Esophagus muscularis mucosa (tissue), 4 donors: ENCODE measurements around the gene PSD4. TPM values are rescaled to one million over a fixed set of nuclear protein-coding genes. Genes with fewer than 3 reads are reported as not detected.
"Not testable (repeated sequence)": the region's sequence is repeated elsewhere in the genome, so short reads cannot be mapped to it uniquely, and the experiment has no call there.

ENCODE experiments used
- DNase-seq: peaks from one replicate; pipeline ENCODE4 v3.0.0-alpha.2; 2017; ENCODE audit errors: extremely low spot score
- H3K27ac ChIP-seq, 4 donors: fragments of 200-600 bp; sonication (generic); replicated peaks in 1 of 4; 1 replicate in 3 of 4; 2 replicates in 1 of 4; pipeline ENCODE4 v1.5.1; 2016 to 2019; ENCODE audit warnings: mild to moderate bottlenecking in 1 of 4
- H3K27me3 ChIP-seq, 4 donors: fragments of 200-600 bp; sonication (generic); one replicate each; pipeline versions ENCODE4 v1.5.1 to v1.6.0; 2016 to 2019
- H3K36me3 ChIP-seq, 4 donors: fragments of 200-600 bp; sonication (generic); one replicate each; pipeline ENCODE4 v1.5.1; 2016 to 2019
- H3K4me1 ChIP-seq, 4 donors: fragments of 200-600 bp; sonication (generic); one replicate each; pipeline ENCODE4 v1.5.1; 2016 to 2019
- H3K4me3 ChIP-seq, 4 donors: fragments of 200-600 bp; sonication (generic); 1 replicate in 2 of 4; 2 replicates in 2 of 4; pipeline ENCODE4 v1.5.1; 2016 to 2019; ENCODE audit warnings: mild to moderate bottlenecking in 4 of 4, moderate library complexity in 1 of 4
- H3K9me3 ChIP-seq, 4 donors: fragments of 200-600 bp; sonication (generic); 1 replicate in 3 of 4; 2 replicates in 1 of 4; pipeline ENCODE4 v1.5.1; 2016 to 2019
- EP300 ChIP-seq: sonication (generic); formaldehyde crosslinking; IDR thresholded peaks from one replicate; pipeline ENCODE4 v1.6.1; 2017; ENCODE audit warnings: antibody characterized with exemption
- POLR2A ChIP-seq: fragments of 450-650 bp; IDR thresholded peaks from one replicate; pipeline ENCODE4 v1.6.1; 2017; ENCODE audit warnings: antibody characterized with exemption, moderate library complexity, mild to moderate bottlenecking, low read depth
- POLR2AphosphoS5 ChIP-seq, 2 donors: sonication (generic); formaldehyde crosslinking; IDR thresholded peaks; one replicate each; pipeline ENCODE4 v1.6.1; 2017; ENCODE audit warnings: antibody characterized with exemption in 2 of 2
- WGBS: methylation state at CpG from one replicate; pipeline ENCODE4 v1.1.5; 2018; 5-methylcytosine and 5-hydroxymethylcytosine counted together
- intact Hi-C: fragments of 100-400 bp; cut with DNase I; formaldehyde crosslinking; loops from one replicate; pipeline ENCODE4 v1.15.1; 2023
- total RNA-seq, 4 donors: library from RNA; depleted of rRNA; stranded (reverse); fragments of >200 nt; gene quantifications; one replicate each; pipeline versions ENCODE4 v1.1.0 to v1.2.1, GENCODE V29; 2016
- TF ChIP-seq, protein P1 (sequence below), 3 experiments: fragments of 200-600 bp in 2 of 3; fragments of 450-650 bp in 1 of 3; sonication (generic) in 2 of 3; IDR thresholded peaks; one replicate each; pipeline ENCODE4 v1.5.1; 2017 to 2019; ENCODE audit warnings: antibody characterized with exemption in 3 of 3, mild to moderate bottlenecking in 2 of 3, moderate library complexity in 1 of 3

The PSD4 gene
- total RNA-seq, 4 donors from 2014 or later, result 3.1 to 4.6 (median 3.6) TPM

DNA sequence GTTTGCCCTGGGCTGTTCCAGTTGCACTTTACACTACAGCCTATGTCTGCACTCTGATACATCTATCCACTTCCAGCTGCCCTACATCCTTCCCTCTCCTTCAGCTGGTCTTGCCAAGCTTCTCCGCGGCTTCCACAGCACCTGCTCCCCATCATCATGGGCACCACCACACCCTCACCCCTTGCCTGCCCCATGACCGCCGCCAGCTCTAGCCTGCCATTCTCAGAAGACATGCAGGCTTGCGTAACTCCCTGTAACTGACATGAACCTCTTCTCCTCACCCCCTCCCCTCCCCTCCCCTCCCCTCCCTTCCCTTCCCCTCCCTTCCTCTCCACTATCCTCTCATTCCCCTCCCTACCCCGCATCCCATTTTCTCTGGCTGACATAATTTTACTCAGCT is 59.0 kb downstream of the PSD4 start:
- intact Hi-C loops, result no loop called here
- Histone ChIP-seq H3K9me3 (no peaks in the 10 kb centered on the region), H3K36me3 (no peaks in the 10 kb centered on the region), H3K27ac (no peak overlapping the region), H3K4me1 (peaks cover 7 to 14% (median 9%) of the 10 kb centered on the region in 4 donors), H3K4me3 (no peak overlapping the region), H3K27me3 (no peaks in the 10 kb centered on the region)
- no peak for DNase-seq
- TF ChIP-seq, protein P1, sequence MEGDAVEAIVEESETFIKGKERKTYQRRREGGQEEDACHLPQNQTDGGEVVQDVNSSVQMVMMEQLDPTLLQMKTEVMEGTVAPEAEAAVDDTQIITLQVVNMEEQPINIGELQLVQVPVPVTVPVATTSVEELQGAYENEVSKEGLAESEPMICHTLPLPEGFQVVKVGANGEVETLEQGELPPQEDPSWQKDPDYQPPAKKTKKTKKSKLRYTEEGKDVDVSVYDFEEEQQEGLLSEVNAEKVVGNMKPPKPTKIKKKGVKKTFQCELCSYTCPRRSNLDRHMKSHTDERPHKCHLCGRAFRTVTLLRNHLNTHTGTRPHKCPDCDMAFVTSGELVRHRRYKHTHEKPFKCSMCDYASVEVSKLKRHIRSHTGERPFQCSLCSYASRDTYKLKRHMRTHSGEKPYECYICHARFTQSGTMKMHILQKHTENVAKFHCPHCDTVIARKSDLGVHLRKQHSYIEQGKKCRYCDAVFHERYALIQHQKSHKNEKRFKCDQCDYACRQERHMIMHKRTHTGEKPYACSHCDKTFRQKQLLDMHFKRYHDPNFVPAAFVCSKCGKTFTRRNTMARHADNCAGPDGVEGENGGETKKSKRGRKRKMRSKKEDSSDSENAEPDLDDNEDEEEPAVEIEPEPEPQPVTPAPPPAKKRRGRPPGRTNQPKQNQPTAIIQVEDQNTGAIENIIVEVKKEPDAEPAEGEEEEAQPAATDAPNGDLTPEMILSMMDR (IDR thresholded peaks at IDR 0.05), result no peak
- TF ChIP-seq POLR2AphosphoS5 (IDR thresholded peaks at IDR 0.05) (no peak), POLR2A (no peak), EP300 (no peak)
- 77% methylated on average over 6 of the region's 6 CpGs for WGBS

DNA sequence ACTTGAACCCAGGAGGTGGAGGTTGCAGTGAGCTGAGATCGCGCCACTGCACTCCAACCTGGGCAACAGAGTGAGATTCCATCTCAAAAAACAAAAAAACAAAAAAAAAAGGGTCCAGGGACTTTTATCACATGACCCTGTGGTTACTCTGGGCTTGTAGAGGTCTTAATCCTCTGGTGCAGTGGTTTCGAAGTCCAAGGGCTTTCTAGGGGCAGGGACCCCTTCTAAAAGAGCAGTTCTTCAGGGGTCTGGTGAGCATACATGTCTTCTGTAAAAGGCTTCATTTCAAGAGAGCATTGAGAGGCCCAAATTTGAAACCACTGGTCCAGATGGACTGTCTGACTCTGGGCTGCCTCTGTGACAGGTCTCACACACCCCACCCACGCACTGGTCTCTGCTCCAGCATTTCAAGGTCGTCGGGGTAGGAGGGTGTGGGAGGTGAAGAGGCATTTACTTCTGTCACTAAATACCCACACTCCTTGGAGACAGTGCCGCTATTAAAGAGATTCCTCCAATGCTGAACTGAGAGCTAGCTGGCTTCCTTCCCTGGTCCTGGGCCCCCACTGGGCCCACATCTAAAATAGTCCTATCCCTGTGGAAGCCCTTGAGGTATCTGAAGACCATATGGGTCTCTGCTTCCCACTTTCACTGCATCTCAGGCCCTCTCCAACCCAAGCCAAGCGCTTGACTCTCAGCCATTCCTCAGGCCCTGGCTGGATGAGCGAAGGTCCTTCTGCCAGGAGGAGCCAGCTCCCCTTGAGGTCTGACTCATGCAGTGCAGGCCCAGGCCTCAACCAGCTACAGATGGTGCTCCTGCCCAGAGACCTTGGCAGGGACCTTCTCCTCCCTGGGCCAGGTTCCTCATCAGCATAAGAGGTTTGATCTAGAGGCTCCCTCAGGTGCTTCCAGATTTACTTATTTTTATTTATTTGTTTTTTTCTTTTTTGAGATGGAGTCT is 60.1 kb downstream of the PSD4 start:
- WGBS, result 94% methylated on average over 6 of the region's 9 CpGs
- DNase-seq, result no peak
- no peak overlapping the region for H3K27ac ChIP-seq

DNA sequence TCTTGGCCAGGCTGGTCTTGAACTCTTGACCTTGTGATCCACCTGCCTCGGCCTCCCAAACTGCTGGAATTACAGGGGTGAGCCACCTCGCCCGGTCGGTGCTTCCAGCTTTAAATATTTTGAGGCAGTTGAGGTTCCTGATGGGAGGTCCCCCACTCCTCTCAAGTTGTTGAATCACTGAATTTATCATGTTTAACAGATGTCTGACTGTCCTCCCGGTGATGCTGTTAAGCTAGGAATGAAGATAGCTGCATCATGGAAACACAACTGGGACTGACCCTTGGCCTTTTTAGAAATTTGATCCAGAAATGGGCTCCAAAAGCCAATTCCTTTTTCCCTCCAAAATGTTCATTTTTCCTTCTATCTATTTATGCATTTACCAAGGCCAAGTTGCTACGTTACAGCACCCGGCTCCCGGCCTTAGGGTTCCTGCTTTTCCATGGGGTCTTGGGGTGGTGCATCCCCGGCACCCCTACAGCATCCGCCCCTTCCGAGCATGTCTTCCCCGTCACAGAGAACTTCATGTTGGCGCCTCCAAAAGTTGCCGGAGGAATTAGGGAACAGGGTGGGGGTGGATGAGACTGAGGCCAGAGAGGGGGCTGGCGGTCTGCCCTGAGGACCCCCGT is 61.1 kb downstream of the PSD4 start:
- TF ChIP-seq, protein P1 (IDR thresholded peaks at IDR 0.05), result no peak
- no peak for TF ChIP-seq POLR2AphosphoS5 (IDR thresholded peaks at IDR 0.05)
- TF ChIP-seq POLR2A, result no peak
- no peak for TF ChIP-seq EP300
- no peak for DNase-seq
- WGBS, result 75% methylated on average over 16 of the region's 16 CpGs
- H3K27ac ChIP-seq, result peak overlapping the region in 3 of 4 donors; percentile 73 to 76 (median 74)
- intact Hi-C loops, result no loop called here
- H3K27me3 ChIP-seq, result no peaks in the 10 kb centered on the region
- no peaks in the 10 kb centered on the region for H3K9me3 ChIP-seq
- peaks cover 12 to 27% (median 20%) of the 10 kb centered on the region in 4 donors for H3K4me1 ChIP-seq
- peak overlapping the region; percentile 53 to 60 (median 56) for H3K4me3 ChIP-seq
- H3K36me3 ChIP-seq, result no peaks in the 10 kb centered on the region

More for the DNA sequence above, 60.1 kb downstream of the PSD4 start:
- no peaks in the 10 kb centered on the region for H3K36me3 ChIP-seq
- intact Hi-C loops, result no loop called here
- no peaks in the 10 kb centered on the region for H3K9me3 ChIP-seq
- H3K4me3 ChIP-seq, result no peak overlapping the region
- peaks cover 7 to 18% (median 11%) of the 10 kb centered on the region in 4 donors for H3K4me1 ChIP-seq
- no peaks in the 10 kb centered on the region for H3K27me3 ChIP-seq
- TF ChIP-seq, protein P1 (IDR thresholded peaks at IDR 0.05), result peak in 1 of 3 experiments; percentile 12
- TF ChIP-seq EP300, result no peak

DNA sequence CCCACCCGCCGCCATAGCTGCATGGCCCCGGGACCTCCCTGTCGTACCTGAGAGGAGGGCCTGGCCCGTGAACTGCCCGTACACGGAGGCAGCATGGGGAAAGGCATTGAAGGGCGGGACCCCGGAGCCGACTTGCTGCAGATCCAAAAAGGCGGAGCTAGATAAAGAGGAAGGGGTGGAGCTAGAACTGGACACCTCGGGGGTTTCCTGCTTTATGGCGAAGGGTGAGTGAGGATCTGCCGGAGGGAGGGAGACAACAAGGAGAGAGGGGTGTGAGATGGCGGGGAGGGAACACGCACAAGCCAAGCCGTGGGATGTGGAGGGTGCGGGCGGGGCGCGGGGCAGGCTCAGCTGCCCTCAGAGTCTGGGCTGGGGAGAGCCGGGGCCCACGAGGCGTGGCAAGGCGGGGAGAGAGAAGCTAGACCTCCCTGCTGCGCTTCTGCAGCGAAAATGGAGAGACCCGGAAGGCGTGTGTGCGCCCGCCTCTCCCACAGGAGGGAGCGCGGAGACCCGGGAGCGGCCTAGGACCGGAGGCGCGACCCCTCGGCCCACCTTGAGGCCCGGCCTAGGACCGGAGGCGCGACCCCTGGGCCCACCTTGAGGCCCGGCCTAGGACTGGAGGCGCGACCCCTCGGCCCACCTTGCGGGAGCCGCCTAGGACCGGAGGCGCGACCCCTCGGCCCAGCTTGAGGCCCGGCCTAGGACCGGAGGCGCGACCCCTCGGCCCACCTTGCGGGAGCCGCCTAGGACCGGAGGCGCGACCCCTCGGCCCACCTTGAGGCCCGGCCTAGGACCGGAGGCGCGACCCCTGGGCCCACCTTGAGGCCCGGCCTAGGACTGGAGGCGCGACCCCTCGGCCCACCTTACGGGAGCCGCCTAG is 61.8 kb downstream of the PSD4 start:
- H3K27me3 ChIP-seq, intact Hi-C loops, H3K9me3 ChIP-seq, DNase-seq, H3K36me3 ChIP-seq: not testable (repeated sequence)
- H3K4me3 ChIP-seq, result peak overlapping the region; percentile 53 to 60 (median 56)
- peak; percentile 56 to 71 for TF ChIP-seq POLR2AphosphoS5 (IDR thresholded peaks at IDR 0.05)
- peaks cover 20 to 35% (median 27%) of the 10 kb centered on the region in 4 donors for H3K4me1 ChIP-seq
- WGBS, result 69% methylated on average over 38 of the region's 74 CpGs
- H3K27ac ChIP-seq, result peak overlapping the region in 3 of 4 donors; percentile 73 to 76 (median 74)
